K562 (cell line): ENCODE measurements around the gene PAK1IP1.

Experiments used
- MCM2 ChIP-seq: fragments of 450-650 bp; IDR thresholded peaks from 2 replicates; pipeline ENCODE4 v1.6.1; 2017; ENCODE audit warnings: low read depth, mild to moderate bottlenecking
- SRSF1 ChIP-seq: fragments of 200-400 bp; formaldehyde crosslinking; IDR thresholded peaks from 2 replicates; pipeline ENCODE4 v1.6.1; 2017; ENCODE audit warnings: mild to moderate bottlenecking, low read depth, low read length, moderate library complexity
- ZNF311 ChIP-seq: fragments of 250-450 bp; sonication (Bioruptor Pico); IDR thresholded peaks from 2 replicates; pipeline ENCODE4 v1.4.0; 2020; ENCODE audit warnings: mild to moderate bottlenecking, moderate library complexity
- TF ChIP-seq, protein P1 (sequence below), 2 experiments: fragments of 450-650 bp in 1 of 2; sonication (generic) in 1 of 2; formaldehyde crosslinking in 1 of 2; IDR thresholded peaks in 1 of 2; conservative IDR thresholded peaks in 1 of 2; 2 replicates each; pipeline versions ENCODE4 v1.6.1 to v1.8.1; 2016 to 2023; ENCODE audit warnings: mild to moderate bottlenecking in 2 of 2, moderate library complexity in 2 of 2, inconsistent platforms in 1 of 2, missing genetic modification reagents in 1 of 2

DNA sequence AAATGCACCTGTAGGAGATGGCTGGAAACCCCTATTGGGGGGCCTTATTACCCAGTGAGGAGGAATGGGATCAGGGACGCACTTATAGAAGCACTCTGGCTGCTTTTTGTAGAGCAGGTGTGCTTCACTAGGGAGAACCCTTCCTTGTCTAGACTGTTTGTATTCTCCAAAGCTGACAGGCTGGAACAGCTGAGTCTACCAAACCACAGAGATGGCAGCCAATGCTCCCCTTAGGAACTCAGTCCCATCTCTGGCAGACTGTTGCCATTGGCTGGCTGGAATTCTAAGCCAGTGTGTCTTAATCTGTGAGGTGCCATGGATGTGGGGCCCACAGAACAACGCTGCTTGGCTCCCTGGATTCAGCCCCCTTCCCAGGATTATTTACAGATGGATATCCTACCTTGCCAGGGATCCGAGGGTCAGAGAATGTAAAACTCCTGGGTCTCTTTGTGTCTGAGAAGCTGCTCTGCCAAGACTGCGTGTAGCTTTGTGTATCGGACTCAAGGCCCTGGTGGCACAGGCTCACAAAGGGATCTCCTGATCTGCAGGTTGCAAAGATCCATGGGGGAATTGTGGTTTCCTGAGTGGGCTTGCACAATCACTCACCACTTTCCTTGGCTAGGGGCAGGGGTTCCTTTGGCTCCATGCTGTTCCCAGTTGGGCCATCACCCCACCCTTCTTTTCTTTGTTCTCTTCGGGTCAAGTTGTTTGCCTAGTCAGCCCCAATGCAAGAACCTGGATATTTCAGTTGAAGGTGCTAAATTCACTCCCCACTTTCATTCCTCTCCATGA is 26.4 kb upstream of the PAK1IP1 start:
- no peak for TF ChIP-seq ZNF311 (CRISPR knock-in tag)
- TF ChIP-seq, protein P1, sequence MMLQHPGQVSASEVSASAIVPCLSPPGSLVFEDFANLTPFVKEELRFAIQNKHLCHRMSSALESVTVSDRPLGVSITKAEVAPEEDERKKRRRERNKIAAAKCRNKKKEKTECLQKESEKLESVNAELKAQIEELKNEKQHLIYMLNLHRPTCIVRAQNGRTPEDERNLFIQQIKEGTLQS (IDR thresholded peaks at IDR 0.05) = no peak
- TF ChIP-seq, protein P1 (CRISPR knock-in tag; conservative IDR thresholded peaks at IDR 0.05) = no peak
- no peak for TF ChIP-seq SRSF1
- no peak for TF ChIP-seq MCM2
